ENCODE data around the gene NTRK2.

The NTRK2 gene

DNA sequence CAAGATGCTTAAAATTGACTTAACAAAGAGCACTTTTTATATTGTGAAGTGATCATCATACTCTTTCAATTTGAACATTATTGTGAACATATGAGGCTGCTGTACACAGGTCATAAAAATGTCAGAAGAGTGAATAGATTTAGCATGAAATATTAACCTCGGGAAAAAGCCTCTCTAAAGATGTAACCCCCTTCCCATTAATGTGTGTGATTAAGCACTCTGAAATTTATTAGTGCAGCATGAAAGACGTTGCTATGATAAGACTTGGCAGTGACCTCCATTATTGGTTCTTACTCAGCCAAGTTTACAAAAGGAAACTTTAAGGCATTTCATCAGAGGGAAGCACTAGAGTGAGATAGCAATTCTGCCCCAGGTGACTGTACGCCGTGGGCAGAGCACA is 326.5 kb downstream of the NTRK2 start:
- no CpG with 5 or more reads among the region's 4 CpGs for WGBS (ENCODE audit: extremely low coverage, insufficient coverage, insufficient read length)
- no peak overlapping the region for H3K4me2 ChIP-seq (ENCODE audit: low read length)

DNA sequence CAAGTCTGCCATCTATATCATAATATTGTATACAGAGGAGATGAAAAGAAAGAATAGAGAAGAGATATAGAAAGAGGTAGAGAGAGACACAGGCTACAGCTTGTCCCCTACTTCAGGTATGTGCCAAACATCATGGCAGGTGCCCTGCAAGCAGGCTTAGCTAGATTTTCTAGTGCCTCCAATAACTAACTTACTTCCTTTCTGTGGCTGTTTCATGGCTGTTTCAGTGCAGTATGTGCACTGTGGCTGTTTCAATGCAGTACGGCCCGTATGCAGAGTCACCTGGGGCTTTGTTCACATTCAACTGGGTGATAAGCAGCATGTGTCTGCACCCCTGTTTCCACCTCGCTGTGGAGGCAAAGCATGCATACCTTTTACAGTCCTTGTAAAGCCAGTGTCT is 327.2 kb downstream of the NTRK2 start:
- no CpG with 5 or more reads among the region's 3 CpGs for WGBS (ENCODE audit: extremely low coverage, insufficient coverage, insufficient read length)
- Histone ChIP-seq H3K14ac (ENCODE audit: low read length) (no peak overlapping the region), H2BK120ac (ENCODE audit: insufficient read depth, low read length, poor library complexity) (no peak overlapping the region), H3K18ac (ENCODE audit: low read length) (no peak overlapping the region), H4K91ac (ENCODE audit: low read depth, low read length) (no peak overlapping the region), H4K12ac (ENCODE audit: low read depth, low read length) (no peak overlapping the region), H3K27me3 (ENCODE audit: insufficient read depth, low read length) (no peaks in the 10 kb centered on the region), H3K4me1 (ENCODE audit: control insufficient read depth in 1 of 2, insufficient read depth in 2 of 2, low read length in 2 of 2) (no peaks in the 10 kb centered on the region), H2BK5ac (ENCODE audit: low read depth, low read length, poor library complexity) (no peak overlapping the region), H3K4me2 (ENCODE audit: low read length) (no peak overlapping the region), H3K27ac (ENCODE audit: low read depth, low read length) (no peak overlapping the region), H3K4ac (ENCODE audit: low read depth, low read length) (no peak overlapping the region), H3K23ac (ENCODE audit: low read length) (no peak overlapping the region), H2BK12ac (ENCODE audit: low read length) (no peak overlapping the region), H3K36me3 (ENCODE audit: control insufficient read depth in 1 of 2, insufficient read depth in 2 of 2, low read length in 2 of 2) (no peaks in the 10 kb centered on the region), H3K79me2 (ENCODE audit: control insufficient read depth, insufficient read depth, low read length, poor library complexity) (no peaks in the 10 kb centered on the region), H3K4me3 (ENCODE audit: low read depth, low read length) (no peak overlapping the region), H2AK5ac (ENCODE audit: low read length) (no peak overlapping the region), H3K9ac (ENCODE audit: low read length) (no peak overlapping the region), H3K9me3 (ENCODE audit: insufficient read depth, low read depth, low read length) (peaks cover 3% of the 10 kb centered on the region), H4K8ac (ENCODE audit: low read depth, low read length) (no peak overlapping the region), H3K79me1 (ENCODE audit: low read length) (no peaks in the 10 kb centered on the region), H2AFZ (ENCODE audit: insufficient read depth, low read length, poor library complexity) (no peak overlapping the region)
- DNase-seq = no peak

More for the DNA sequence above, 326.5 kb downstream of the NTRK2 start:
- no peak overlapping the region for H2BK12ac ChIP-seq (ENCODE audit: low read length)
- H2AK5ac ChIP-seq (ENCODE audit: low read length) = no peak overlapping the region
- H3K4me3 ChIP-seq (ENCODE audit: low read depth, low read length) = no peak overlapping the region
- no peak overlapping the region for H3K18ac ChIP-seq (ENCODE audit: low read length)
- no peak overlapping the region for H4K8ac ChIP-seq (ENCODE audit: low read depth, low read length)
- no peak overlapping the region for H2BK5ac ChIP-seq (ENCODE audit: low read depth, low read length, poor library complexity)
- H3K4ac ChIP-seq (ENCODE audit: low read depth, low read length) = no peak overlapping the region
- no peak overlapping the region for H4K91ac ChIP-seq (ENCODE audit: low read depth, low read length)
- no peaks in the 10 kb centered on the region for H3K79me1 ChIP-seq (ENCODE audit: low read length)
- peaks cover 2% of the 10 kb centered on the region for H3K9me3 ChIP-seq (ENCODE audit: insufficient read depth, low read depth, low read length)
- no peak overlapping the region for H3K9ac ChIP-seq (ENCODE audit: low read length)
- H3K14ac ChIP-seq (ENCODE audit: low read length) = no peak overlapping the region
- no peaks in the 10 kb centered on the region for H3K36me3 ChIP-seq (ENCODE audit: control insufficient read depth in 1 of 2, insufficient read depth in 2 of 2, low read length in 2 of 2)
- H3K23ac ChIP-seq (ENCODE audit: low read length) = no peak overlapping the region
- H4K12ac ChIP-seq (ENCODE audit: low read depth, low read length) = no peak overlapping the region
- H3K79me2 ChIP-seq (ENCODE audit: control insufficient read depth, insufficient read depth, low read length, poor library complexity) = no peaks in the 10 kb centered on the region
- no peak overlapping the region for H2BK120ac ChIP-seq (ENCODE audit: insufficient read depth, low read length, poor library complexity)
- H3K4me1 ChIP-seq (ENCODE audit: control insufficient read depth in 1 of 2, insufficient read depth in 2 of 2, low read length in 2 of 2) = no peaks in the 10 kb centered on the region
- H2AFZ ChIP-seq (ENCODE audit: insufficient read depth, low read length, poor library complexity) = no peak overlapping the region
- H3K27me3 ChIP-seq (ENCODE audit: insufficient read depth, low read length) = no peaks in the 10 kb centered on the region
- H3K27ac ChIP-seq (ENCODE audit: low read depth, low read length) = no peak overlapping the region
- DNase-seq = no peak

DNA sequence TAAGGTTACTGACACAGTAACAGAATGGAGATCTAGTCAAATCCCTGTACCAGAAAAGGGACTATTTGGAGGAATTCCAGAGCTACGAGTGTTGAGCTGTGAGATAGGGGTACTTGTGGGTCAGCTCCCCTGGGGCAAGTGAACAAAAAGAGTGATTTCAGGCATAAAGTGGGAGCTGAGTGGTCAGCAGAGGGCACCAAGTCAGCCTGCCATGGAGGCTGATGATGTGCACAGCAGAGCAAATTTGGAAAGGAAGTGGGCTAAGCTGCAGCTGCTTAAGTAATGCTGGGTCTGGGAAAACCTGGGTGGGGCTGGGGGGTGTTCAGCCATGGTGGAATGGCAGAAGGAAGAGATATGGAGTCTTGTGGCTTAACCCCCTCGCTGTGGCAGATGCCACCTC is 327.9 kb downstream of the NTRK2 start:
- Histone ChIP-seq H3K27ac (ENCODE audit: low read depth, low read length) (no peak overlapping the region), H3K27me3 (ENCODE audit: insufficient read depth, low read length) (no peaks in the 10 kb centered on the region), H3K4ac (ENCODE audit: low read depth, low read length) (no peak overlapping the region), H2BK12ac (ENCODE audit: low read length) (no peak overlapping the region), H2BK120ac (ENCODE audit: insufficient read depth, low read length, poor library complexity) (no peak overlapping the region), H2BK5ac (ENCODE audit: low read depth, low read length, poor library complexity) (no peak overlapping the region), H2AK5ac (ENCODE audit: low read length) (no peak overlapping the region), H3K79me2 (ENCODE audit: control insufficient read depth, insufficient read depth, low read length, poor library complexity) (no peaks in the 10 kb centered on the region), H3K36me3 (ENCODE audit: control insufficient read depth in 1 of 2, insufficient read depth in 2 of 2, low read length in 2 of 2) (no peaks in the 10 kb centered on the region), H2AFZ (ENCODE audit: insufficient read depth, low read length, poor library complexity) (no peak overlapping the region), H3K18ac (ENCODE audit: low read length) (no peak overlapping the region), H4K8ac (ENCODE audit: low read depth, low read length) (no peak overlapping the region), H4K12ac (ENCODE audit: low read depth, low read length) (no peak overlapping the region), H3K4me1 (ENCODE audit: control insufficient read depth in 1 of 2, insufficient read depth in 2 of 2, low read length in 2 of 2) (no peaks in the 10 kb centered on the region), H3K79me1 (ENCODE audit: low read length) (no peaks in the 10 kb centered on the region), H3K9me3 (ENCODE audit: insufficient read depth, low read depth, low read length) (peaks cover 3% of the 10 kb centered on the region), H3K23ac (ENCODE audit: low read length) (no peak overlapping the region), H3K14ac (ENCODE audit: low read length) (no peak overlapping the region), H4K91ac (ENCODE audit: low read depth, low read length) (no peak overlapping the region), H3K9ac (ENCODE audit: low read length) (no peak overlapping the region), H3K4me2 (ENCODE audit: low read length) (no peak overlapping the region), H3K4me3 (ENCODE audit: low read depth, low read length) (no peak overlapping the region)
- no CpG with 5 or more reads among the region's 2 CpGs for WGBS (ENCODE audit: extremely low coverage, insufficient coverage, insufficient read length)
- peak in 1 of 2 donors; percentile 41 for DNase-seq

DNA sequence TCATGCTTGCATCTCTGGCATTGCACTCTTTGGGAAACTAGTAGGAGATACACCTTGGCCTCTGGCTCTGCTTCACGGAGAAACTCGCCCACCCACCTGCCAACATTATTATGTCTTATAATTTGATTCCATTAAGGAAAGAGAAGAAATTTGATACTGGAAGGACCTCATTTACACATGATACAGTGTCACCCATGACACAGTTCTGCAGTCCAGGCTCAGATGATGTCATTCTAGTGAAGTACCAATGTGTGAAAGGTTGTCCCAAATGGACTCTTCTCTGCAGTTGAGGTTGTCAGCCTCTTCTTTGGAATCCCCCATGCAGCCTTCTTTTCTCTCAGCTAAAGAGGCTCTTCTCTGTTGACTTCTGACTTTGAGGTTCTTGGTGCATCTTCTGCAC is 329.1 kb downstream of the NTRK2 start:
- Histone ChIP-seq H3K36me3 (ENCODE audit: control insufficient read depth in 1 of 2, insufficient read depth in 2 of 2, low read length in 2 of 2) (no peaks in the 10 kb centered on the region), H3K27ac (ENCODE audit: low read depth, low read length) (no peak overlapping the region), H3K4me1 (ENCODE audit: control insufficient read depth in 1 of 2, insufficient read depth in 2 of 2, low read length in 2 of 2) (no peaks in the 10 kb centered on the region), H3K79me2 (ENCODE audit: control insufficient read depth, insufficient read depth, low read length, poor library complexity) (no peaks in the 10 kb centered on the region), H3K9ac (ENCODE audit: low read length) (no peak overlapping the region), H4K91ac (ENCODE audit: low read depth, low read length) (no peak overlapping the region), H3K4me3 (ENCODE audit: low read depth, low read length) (no peak overlapping the region), H3K23ac (ENCODE audit: low read length) (no peak overlapping the region), H2AFZ (ENCODE audit: insufficient read depth, low read length, poor library complexity) (no peak overlapping the region), H4K12ac (ENCODE audit: low read depth, low read length) (no peak overlapping the region), H2BK12ac (ENCODE audit: low read length) (no peak overlapping the region), H3K18ac (ENCODE audit: low read length) (no peak overlapping the region), H2BK120ac (ENCODE audit: insufficient read depth, low read length, poor library complexity) (no peak overlapping the region), H3K14ac (ENCODE audit: low read length) (no peak overlapping the region), H3K27me3 (ENCODE audit: insufficient read depth, low read length) (no peaks in the 10 kb centered on the region), H4K8ac (ENCODE audit: low read depth, low read length) (no peak overlapping the region), H3K4ac (ENCODE audit: low read depth, low read length) (no peak overlapping the region), H2BK5ac (ENCODE audit: low read depth, low read length, poor library complexity) (no peak overlapping the region), H3K4me2 (ENCODE audit: low read length) (no peak overlapping the region), H2AK5ac (ENCODE audit: low read length) (no peak overlapping the region), H3K79me1 (ENCODE audit: low read length) (no peaks in the 10 kb centered on the region), H3K9me3 (ENCODE audit: insufficient read depth, low read depth, low read length) (peaks cover 3% of the 10 kb centered on the region)
- no peak for DNase-seq
- whole genome bisulfite sequencing (ENCODE audit: extremely low coverage, insufficient coverage, insufficient read length) = no CpG with 5 or more reads among the region's 2 CpGs

Measured in trophoblast cell (in vitro differentiated cells and primary cell).